NCI-H1417 (cell line): ENCODE results near the gene TSPAN15.
A peak's percentile ranks its signal among the peaks of the same experiment; 100 is the strongest.
"Not testable (repeated sequence)": the region's sequence is repeated elsewhere in the genome, so short reads cannot be mapped to it uniquely, and the experiment has no call there.

Source experiments
- DNase-seq, 3 experiments: peaks; one replicate each; lab custom pipeline; 2025; lab: John Stamatoyannopoulos, UW

Gene TSPAN15

DNA sequence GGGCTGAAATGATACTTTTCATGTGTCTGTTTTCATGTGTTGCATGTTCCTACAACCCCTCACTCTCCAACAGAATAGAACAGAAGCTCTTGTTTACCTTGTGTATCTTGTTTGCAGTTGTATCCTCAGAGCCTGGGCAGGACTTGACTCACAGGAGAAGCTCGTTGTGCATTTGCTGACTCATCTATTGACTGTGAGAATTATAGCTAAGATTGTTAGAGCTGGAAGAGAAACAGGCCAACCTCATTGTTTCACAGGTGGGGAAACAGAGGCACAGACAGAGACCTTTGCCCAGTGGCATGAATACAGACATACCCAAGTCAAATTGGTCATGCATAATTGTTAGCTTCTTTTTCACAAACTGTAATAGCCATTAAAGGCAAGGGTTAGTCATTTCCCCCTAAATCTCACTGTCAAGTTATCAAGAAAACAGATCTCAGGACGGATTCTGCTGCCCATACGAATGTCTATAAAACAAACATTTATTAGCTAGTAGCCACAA is 4.6 kb upstream of the TSPAN15 start:
- no peak for DNase-seq

DNA sequence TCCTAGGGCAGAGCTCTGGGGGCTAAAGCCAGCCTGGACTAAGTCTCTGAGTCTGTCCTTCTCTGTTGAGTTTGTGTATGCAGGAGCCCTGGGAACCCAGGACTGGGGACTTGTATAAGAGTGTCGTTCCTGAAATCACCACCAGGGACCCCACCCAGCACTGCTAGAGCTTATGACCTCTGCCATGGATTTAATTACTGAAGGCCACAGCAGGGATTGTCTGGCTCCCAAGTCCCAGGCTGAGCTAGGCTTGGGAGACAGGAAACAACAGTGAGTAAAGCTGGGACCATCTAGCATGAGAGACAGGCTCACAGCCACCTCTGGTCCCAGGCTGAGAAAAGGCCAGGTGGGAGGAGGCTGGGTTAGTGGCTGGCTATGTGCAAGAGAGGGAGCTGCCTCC is 1.4 kb upstream of the TSPAN15 start:
- DNase-seq: peak in 2 of 3 experiments; percentile 33 to 56

DNA sequence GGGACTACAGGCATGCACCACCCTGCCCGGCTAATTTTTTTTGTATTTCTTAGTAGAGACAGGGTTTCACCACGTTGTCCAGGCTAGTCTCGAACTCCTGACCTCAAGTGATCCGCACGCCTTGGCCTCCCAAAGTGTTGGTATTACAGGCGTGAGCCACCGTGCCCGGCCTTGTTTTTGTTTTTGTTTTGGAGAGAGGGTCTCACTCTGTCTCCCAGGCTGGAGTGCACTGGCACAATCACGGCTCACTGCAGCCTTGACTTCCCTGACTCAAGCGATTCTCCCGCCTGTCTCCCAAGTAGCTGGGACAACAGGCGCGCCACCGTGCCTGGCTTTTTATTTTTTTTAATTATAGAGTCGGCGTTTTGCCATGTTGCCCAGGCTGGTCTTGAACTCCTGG is 870 bp upstream of the TSPAN15 start:
- not testable (repeated sequence) for DNase-seq

DNA sequence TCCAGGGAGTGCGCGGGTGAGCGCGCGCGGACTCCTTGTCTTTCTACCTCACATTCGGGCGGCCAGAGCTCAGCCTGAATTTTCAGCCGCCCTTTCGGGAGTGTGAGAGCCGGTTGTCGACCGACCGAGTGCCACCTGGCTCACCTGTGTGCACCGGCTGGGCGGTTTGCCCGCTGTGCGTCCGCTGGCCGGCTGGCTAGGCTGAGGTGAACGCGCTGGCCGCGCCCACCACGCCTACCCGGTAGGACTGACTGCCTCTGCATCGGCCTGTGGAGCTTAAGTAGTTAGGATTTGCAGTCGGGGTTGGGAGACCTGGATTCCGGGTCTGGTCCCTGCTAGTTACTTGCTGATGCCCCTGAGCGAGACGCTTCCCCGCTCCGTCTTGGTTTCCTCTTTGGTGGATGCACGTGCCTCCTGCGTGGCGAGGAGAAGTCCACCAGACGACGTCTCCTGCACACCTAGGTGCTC is 553 bp downstream of the TSPAN15 start:
- DNase-seq: peak in 2 of 3 experiments; percentile 20 to 72

DNA sequence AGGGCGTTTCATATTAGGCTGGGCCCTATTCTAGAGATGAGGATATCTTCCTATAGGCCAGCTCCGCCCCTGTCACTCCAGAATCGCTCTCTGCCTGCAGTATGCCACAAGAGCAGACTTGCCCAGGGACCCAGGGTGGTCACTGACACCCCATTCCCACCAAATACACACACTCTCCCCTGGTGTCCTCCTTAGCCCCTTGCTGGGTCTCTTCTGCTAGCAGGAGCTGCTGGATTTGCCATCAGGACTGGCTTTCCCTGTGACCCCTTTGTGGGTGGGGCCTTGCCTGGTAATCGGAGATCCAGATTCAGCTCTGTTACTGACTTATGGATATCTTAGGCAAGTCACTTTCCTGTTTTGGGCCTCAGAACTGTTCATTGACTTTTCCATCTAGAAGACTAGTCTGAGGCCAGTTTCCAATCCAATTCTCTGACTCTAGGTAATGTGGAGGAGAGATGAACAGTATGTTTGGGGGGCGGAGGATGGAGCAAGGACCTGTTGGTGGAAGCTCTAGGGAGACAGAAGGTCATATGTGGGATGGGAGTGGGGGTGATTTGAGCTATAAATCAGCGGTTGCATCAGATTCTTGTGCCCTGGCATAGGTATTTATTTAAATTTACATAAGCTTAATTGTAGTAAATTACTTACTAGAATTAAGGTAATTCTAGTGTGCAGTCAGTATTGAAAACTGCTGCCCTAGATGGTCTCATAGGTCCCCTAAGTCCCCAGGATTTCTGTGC is 1.6 kb downstream of the TSPAN15 start:
- no peak for DNase-seq

DNA sequence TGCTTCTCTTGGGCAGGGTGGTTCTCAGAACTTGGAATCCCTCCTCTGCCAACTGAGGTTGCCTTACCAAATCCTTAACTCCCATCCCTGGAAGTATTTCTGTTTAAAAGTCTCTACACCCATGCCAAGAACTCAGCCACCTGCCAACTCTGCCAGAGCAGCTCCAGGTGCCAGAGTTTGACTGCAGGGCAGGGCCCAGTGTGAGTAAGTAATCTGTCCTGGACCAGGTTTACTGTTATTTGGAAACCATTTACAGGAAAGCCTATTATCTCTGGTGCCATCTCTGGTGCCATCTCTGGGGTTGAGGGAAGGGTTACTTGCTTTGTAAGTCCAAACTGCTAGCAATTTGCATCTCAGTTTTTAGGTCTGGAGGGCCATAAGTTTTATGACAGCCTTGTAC is 2.5 kb downstream of the TSPAN15 start:
- DNase-seq: no peak

DNA sequence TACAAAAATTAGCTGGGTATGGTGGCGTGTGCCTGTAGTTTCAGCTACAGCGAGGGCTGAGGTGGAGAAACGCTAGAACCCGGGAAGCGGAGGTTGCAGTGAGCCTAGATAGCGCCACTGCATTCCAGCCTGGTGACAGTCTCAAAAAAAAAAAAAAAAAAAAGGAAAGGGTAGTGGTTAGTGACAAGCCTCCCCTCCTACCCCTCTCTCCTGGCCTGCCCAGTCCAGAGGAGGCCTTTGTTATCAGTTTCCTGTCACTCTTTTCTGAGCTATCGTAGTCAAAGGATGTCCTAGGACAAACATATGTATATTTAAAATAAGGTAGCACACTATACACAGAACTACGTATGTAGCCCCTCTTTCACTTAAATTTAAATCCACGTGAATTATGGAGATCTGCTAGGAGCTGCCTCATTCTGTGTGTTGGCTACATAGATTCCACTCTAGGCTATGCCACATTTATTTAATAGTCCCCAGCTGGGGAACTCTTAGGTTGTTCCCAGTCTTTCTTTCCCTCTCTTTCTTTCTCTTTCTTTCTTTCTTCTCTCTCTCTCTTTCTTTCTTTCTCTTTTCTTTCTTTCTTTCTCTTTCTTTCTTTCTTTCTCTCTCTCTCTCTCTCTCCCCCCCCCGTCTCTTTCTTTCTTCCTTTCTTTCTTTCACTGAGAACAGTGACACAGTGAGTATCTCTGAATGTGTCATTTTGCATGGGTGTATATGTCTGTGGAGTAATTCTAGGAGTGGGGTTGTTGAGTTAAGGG is 3.9 kb downstream of the TSPAN15 start:
- DNase-seq: no peak

DNA sequence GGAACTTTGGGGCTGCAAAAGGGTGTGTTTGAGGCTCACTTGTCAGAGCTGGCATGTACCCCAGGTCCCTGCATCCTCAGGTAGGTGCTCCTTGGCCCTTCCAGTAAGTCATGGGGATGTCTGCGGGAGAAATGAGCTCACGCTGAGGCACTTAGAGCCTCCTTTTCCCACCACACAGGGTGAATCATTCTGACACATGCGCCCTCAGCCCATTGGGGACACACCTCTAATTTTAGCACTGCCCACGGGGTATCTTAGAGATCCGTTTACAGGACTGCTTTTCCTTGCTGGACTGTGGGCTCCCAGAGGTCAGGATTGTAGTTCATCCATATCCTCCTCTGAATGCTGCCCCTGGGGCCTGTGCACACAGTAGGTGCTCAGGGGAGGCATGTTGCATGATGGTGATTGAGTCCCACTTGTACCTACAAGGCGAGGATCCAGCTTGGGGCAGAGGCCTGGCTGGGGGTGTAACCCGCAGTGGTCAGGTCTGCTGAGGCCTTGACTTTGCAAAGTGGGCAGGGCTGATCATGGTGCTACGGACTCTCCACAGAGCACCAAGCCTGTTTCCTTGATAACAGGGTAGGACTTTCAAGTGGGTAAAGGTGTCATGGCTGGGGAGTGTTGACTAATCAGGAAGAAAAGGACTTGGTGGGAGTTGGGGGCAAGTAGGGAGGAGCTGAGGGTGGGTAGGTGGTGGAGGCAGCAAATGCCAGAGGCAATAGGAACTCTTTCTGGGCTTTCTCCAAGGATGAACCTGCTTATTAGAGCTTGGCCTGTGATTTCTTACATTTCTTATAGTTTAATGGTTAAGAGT is 5.8 kb downstream of the TSPAN15 start:
- no peak for DNase-seq

DNA sequence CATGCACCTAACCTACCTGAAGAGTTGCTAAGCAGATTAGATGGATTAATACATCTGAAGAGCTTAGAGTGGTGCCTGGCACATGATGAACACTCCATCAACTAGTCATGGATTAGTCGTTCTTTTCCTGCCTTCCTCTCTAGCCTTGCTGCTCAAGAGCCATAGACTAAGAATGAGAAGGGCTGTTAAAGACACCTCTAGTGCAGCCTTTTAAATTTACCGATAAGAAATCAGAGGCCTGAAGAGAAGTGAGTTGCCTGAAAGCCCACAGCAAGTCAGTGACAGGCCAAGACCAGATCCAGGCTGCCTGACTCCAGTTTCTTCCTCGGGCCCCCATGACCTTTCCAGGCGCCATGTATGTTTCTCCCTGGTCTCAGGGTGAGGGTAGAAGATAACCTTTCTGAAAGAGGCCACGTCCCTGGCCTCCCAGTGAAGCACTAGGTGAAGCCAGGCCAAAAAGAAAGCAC is 6.5 kb downstream of the TSPAN15 start:
- DNase-seq: no peak

DNA sequence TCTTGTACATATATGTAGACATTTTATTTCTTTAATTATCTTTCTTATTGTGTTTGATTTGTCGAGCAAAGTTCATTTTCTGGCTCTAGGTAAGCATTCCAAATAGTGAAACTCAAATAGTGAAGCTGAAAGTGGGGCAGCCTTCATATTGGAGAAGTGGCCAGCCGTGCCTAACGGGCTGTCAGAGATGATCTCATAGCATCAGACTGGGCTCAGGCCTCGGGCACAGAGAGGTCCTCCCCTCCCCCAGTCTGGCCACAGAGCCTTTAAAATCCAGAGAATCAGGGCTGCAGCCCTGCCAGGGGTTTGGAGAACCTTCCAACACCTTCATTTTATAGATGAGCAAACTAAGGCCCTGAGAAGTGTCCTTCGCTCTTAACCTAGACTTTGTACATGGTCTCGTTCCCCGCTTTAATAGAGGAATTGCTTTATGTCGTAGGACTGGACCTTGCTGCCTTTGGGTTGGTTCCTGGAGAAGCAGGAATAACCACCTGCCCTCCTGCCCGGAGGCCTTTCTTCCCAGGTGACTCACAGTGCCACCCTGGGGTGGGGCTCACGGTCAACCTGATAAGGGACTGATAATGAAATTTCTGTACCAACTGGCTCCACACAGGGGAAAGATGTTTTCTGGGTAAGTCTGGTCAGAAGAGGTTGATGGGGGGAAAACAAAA is 7.3 kb downstream of the TSPAN15 start:
- no peak for DNase-seq

DNA sequence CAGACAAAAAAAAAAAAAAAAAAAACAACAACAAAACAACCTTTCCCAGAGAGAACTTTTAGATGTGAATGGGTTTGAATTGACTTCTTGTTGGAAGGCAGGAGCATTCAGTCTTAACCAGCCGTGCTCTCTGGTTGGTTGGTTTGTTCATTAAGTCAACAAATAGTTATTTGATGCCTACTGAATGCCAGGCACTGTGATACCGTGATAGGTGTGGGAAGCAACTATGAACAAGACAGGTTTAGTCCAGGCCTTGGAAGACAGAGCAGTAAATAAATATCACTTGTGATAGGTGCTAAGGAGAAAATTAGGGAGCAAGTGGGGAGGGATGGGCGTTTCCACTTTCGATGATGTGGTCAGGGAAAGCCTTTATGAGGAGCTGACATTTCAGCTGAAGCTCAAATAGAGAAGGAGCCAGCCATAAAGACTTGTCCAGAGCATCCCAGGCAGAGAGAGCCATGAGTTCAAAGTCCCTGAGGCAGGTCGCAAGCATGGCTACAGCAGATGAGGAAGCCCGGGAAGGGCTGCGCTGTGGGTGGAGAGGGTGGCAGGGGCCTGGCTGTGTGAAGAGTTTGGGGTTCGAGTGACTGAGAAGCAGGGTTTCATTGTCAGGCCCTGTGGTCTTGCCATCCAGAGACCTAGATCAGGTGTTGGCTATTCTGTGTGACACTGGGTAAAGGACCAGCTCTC is 8.0 kb downstream of the TSPAN15 start:
- DNase-seq: no peak

DNA sequence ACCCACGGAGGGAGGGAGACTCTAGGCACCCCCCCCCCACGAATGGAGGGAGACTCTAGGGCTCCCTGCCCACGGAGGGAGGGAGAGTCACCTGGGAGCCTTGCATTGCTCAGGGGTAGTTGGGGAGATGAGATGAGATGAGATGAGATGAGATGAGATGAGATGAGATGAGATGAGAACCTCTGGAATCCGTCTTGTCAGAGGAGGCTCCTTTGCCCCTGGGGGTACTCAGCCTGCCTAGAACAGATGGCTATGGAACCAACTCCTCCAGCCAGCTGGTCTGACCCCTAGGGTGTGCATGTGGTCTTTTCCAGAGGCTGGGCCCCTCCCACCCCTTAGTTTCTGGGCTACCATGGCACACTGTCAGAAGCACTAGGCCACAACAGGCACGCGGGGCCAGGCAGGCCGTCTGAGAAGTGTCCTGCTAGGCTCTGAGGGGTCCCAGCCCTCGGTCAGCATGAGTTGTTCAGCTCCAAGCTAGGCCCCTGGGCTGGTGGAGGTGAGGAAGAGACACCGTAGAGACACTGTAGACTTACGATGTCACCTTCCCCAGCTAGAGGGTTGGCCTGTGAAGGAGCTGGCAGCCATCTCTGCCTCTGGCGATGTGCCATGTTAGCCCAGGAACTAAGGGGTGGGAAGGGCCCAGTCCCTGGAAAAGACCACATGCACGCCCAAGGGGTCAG is 8.8 kb downstream of the TSPAN15 start:
- no peak for DNase-seq

DNA sequence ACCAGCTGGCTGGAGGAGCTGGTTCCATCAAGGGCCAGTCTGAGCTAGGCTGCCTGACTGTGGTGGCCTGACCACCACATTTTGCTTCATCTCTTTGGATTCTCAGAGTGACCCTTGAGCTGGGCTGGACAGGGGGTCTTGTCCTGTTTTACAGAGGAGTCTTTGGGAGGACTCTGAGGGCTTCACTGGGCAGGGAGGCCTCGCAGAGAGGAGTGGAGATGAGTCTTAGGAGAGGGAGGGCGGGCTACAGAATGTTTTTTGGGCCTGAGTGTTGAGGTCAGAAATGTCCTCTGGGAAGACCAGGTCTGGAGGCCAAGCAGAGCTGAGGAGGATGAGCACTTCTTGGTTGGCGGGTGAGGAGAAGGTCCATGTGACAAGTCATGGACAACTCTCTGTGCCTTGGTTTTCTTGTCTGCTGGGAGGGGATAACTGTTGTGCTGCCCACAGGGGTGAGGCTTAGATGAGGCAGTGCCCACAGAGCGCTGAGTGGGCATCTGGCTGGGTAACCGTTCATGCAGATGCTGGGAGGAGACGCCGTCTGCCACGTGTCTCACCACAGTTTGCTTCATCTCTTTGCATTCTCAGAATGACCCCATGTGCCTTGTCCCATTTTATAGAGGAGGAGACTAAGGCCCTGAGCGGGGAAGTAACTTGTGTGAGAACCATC is 9.4 kb downstream of the TSPAN15 start:
- no peak for DNase-seq

DNA sequence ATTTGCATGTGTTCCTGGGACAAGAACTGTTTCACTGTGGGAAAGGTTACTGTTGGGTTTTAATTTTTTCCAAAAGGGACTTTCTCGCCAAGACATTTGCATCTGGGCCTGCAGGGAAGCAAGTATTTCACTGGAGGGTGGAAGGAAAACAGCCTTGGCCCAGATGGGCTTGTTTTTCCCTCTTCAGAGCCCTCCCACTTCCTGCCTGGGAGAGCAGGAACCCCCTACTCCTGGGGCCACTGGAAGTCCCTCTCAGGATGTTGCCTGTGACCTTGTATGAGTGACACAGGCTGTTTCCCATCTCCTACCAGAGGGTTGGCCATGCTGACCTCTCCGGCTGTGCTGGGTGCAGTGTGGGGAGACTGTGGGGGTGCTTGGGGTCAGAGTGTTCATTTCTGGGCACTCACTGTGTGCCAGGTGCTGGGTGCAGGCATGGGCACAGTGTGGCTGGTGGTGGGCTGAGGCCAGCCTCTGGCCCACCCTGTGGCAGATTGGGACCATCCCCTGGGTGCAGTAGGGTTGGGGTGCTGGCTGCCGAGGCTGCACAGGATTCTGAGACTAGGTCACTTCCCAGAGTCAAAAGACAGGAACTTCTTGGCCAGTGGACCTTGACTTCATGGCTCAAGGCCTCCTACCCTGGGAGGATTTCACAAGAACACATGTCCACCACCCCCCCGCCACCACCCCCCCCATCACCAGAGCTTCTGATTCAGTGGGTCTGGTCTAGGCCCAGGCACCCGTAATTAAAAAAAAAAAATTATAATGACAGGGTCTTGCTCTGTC is 10.2 kb downstream of the TSPAN15 start:
- no peak for DNase-seq

DNA sequence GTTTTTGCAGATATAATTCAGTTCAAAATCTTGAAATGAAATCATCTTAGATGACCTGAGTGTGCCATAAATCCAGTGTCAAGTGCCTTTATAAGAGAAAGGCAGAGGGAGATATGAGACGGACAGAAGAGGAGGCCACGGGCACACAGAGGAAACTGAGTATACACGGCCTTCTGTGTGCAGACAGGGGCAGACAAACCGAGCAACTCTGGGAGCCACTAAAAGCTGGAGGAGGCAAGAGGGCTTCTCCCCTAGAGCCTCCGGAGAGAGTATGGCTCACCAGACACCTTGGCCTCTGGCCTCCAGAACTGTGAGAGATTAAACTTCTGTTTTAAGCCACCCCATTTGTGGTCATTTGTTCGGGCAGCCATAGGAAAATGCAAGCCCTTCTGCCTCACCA is 12.6 kb downstream of the TSPAN15 start:
- no peak for DNase-seq

DNA sequence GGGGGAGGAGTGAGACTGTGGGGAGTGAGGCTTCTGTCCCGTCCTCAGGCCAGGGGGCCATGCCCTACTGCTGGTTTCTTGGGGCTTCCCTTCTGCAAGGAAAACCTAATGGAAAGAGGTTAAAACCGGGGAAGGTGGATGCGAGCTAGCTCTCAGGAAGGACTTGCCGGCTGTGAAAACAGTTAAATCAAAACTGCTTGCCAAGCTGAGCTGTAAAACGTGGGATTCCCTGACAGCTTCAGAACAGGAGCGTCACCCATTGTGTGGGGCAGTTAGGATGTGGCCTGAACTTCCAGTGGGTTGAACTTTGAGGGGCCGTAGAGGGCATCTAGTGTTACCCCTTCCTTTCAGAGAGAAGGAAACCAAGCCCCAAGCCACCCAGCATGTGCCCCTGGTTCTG is 13.1 kb downstream of the TSPAN15 start:
- DNase-seq: no peak

DNA sequence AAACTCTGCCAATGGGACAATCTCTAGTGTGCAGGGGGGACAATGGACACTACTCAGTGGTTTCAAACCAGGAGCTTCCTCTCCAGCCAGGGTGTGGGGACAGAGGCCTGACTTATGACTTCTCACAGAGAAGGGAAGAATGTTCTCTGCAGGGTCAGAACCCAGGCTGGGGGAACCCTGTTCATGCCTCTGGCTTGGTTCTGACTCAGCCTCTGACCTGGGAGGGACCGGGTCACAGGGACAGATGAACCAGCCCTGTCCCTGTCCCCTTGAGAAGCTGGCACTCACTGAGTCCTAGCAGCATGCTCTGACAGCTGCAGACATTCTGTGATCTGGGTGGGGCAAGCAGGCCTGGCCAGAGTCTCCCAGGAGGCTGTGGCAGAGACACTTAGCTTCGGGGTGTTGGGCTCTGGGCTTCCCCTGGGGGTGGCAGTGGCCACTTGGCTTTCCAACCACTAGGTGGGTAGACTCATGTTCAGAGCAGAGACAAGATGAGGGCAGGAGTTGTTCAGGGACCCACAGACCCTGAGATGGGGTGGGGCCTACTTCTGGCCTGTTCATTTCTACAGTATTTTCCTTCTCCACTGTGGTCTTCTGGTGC is 13.6 kb downstream of the TSPAN15 start:
- no peak for DNase-seq

DNA sequence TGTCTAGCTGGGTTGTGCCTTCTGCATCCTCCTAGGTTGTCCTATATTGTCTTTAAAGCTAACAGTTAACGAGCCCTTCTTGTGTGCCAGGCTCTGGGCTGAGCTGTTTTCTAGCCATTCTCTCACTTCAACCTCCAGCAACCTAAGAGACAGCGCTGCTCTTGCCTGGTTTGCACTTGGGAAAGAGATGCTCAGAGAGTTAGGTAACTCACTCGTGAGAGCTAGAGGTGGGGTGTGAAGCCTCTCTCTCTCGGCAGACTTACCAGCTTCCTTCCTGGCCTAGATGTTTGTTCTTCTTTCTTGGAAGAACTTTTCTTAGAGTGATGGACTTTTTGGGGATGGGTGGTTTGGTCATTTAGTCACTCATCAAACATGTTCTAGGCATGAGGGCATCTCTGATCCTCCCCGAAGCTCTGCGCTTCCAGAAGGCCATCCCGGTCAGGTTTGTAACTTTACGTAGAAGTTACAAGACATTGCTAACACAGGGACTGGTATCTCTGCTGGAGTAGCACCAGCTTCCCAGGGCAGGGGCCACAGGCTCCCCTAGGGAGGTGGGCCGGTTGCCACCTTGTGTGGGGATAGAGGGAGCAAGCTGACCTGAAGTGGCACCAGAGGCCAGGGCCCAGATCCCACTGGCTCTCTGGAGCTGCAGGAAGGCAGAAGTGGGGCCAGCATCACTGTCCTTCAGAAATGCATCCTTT is 14.3 kb downstream of the TSPAN15 start:
- no peak for DNase-seq
